GM12801 (cell line): ENCODE measurements around the gene MRPL47.
A peak's percentile ranks its signal among the peaks of the same experiment; 100 is the strongest.

ENCODE experiments used
- TF ChIP-seq, protein P1 (sequence below): IDR thresholded peaks from one replicate; pipeline ENCODE4 v1.5.1; 2011; ENCODE audit warnings: control low read depth; ENCODE audit not compliant: insufficient read length; ENCODE audit errors: extremely low read depth

The MRPL47 gene

DNA sequence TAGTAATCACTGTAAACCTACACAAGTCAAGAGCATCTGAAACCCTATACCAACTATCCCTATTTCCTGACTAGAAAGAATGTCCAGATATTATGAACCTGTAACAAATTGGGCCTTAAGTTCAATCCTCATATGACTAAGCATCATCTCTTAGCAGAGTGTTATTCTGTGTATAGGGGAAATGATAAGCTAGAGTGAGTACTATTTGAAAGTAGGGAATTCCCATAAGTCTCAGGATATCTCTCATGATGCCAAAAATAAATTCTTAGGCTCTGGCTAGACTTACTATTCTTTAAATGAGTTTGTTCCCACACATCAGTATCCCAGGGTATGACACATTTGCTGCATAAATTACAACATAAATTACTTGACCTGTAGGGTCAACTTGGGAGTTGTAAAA is 15.3 kb downstream of the MRPL47 start:
- TF ChIP-seq, protein P1, sequence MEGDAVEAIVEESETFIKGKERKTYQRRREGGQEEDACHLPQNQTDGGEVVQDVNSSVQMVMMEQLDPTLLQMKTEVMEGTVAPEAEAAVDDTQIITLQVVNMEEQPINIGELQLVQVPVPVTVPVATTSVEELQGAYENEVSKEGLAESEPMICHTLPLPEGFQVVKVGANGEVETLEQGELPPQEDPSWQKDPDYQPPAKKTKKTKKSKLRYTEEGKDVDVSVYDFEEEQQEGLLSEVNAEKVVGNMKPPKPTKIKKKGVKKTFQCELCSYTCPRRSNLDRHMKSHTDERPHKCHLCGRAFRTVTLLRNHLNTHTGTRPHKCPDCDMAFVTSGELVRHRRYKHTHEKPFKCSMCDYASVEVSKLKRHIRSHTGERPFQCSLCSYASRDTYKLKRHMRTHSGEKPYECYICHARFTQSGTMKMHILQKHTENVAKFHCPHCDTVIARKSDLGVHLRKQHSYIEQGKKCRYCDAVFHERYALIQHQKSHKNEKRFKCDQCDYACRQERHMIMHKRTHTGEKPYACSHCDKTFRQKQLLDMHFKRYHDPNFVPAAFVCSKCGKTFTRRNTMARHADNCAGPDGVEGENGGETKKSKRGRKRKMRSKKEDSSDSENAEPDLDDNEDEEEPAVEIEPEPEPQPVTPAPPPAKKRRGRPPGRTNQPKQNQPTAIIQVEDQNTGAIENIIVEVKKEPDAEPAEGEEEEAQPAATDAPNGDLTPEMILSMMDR: no peak

DNA sequence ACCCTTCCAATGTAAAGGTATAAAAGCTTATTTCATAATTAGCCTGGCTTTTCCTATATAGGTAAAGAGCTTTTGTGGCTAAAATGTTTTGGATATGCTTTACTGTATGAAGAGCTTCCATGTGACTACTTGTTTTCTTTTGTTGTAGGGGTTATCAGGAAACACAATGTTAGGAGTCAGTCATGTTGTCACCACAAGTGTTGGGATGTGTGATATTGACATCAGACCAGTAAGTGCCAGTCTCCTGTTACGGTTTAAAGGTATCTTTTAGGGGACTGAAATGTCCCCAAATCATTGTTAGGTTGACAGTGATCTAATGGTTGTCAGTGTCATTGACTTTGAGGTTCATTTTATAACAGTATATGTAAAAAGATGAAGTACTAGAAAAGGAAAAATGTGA is 23.4 kb downstream of the MRPL47 start:
- TF ChIP-seq, protein P1: no peak

DNA sequence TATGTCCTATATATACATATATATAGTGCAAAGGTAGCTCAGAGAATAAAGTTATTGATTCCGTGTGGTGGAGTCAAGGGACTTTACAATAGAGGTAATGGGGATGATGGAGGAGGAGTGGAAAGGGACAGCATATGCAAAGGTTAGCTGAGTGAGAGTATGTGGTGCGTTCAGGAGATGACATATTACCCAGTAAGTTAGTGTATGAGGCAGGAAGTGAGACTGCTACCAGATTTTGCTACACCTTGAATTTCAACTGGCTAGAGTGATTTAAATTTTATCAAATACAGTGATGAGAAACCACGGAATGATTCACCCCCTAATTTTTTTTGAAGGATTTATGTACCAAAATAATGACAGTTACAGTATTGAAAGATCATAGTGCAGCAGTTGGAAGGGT is 38.9 kb downstream of the MRPL47 start:
- TF ChIP-seq, protein P1: no peak

DNA sequence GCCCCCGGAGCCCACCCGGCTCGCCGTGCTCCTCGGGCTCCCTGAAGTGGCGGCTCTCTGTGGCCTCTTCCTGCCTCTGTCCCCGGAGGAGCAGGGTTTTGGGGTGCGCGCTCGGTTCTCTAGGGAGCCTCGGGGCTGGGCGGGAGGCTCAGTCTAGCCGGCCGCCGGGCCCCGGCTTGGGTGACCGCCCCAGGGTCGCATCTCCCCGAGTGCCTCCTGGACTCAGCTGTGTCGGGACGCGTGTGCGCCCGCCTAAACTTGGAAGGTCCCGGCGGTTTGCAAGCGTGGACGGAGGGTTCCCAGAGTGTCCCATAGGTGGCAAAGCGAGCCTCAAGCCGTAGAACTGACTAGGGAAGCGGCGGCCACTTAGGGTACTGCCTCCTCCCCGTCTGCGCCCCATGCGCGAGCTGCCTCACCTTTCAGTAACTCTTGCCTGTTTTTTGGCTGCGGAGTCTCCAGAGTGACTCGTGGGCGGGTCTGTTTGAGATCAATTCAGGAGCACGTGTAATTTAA is 41.1 kb downstream of the MRPL47 start:
- TF ChIP-seq, protein P1: no peak

DNA sequence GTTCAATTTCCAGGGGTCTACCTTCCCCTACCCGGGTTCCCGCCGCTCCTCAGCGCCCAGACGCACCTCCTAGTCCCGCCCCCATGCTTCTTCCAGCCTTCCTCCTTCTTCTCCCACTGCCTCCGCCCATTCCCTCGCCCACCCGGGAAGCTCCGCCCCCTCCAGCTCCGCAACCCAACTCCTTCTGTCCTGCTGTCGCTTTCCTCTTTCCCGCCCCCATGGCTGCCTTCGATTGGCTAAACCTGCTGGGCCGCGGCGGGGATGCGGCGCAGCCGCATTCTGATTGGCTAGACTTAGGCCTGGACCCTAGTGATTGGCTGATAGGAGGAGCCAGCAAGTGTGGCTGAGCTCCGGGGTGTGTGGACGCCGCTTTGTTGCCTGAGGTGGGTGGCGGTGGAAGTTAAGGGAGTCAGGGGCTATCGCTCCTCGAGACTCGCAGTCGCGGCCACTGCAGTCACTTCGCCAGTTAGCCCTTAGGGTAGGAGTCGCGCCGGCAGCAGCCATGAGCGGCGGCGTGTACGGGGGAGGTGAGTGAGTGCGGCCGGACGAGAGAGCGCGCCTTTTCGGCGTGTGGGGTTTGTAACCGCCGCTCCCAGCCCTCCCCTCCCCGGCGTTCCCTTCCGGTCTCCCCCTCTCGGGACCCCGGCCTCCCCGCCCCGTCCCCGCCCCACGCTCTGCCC is 41.7 kb downstream of the MRPL47 start, which contains the start of gene ACTL6A:
Gene ACTL6A, plus strand, starts transcription at position 336 of the 680 bp plus-strand sequence. Its CDS starts 167 bp downstream, at position 503.
- TF ChIP-seq, protein P1: no peak

DNA sequence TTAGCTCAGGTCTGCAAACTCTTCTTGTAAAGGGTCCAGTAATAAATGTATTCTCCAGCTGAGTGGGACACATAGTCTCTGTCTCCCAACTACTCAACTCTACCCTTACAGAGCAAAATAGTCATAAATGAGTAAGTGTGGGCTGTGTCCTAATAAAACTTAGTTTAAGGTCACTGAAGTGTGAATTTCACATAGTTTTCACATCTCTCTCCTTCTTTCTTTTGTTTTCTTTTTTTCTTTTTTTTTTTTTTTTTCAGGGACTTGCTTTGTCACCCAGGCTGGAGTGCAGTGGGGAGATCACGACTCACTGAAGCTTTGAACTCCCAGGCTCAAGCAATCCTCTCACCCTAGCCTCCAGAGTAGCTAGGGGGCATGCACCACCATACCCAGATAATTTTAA is 43.6 kb downstream of the MRPL47 start:
- TF ChIP-seq, protein P1: no peak

DNA sequence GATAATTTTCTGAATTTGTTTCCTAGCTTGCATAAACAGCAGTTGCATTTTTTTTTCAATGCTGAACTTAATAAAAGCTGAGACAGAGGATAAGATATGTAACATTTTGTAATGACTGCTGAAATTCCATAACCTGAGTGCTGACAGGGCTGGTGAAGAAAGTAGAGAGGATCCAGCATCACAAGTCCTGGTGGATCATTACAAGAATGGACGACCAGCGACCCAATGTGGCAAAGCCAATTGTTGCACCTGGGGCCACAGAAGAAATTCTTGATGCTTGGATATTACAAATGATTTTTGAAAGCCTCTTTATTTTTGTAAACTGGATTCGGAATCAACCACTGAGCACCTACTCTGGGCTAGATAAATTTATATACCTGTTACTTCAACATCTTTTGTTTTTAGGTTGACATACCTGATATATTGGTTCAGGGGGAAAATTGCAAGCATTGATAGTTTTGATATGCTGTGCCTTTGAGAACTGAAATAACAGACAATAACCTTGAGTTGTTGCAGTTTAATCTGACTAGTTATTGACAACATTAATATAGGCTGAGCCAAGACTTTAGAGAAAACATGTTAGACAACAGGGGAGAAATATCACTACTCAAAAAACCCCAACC is 45.6 kb downstream of the MRPL47 start:
- TF ChIP-seq, protein P1: peak; percentile 74
